Effector memory CD4-positive, alpha-beta T cell (primary cell): ENCODE data around the gene AKAP13.
"Not testable (repeated sequence)": the region's sequence is repeated elsewhere in the genome, so short reads cannot be mapped to it uniquely, and the experiment has no call there.

Experiments
- DNase-seq, 3 donors: peaks; one replicate each; pipeline ENCODE4 v3.0.0-alpha.2; 2020
- H3K27ac ChIP-seq: 2 replicates; pipeline ENCODE4 v1.7.0; 2013; ENCODE audit warnings: mild to moderate bottlenecking, low read length, moderate library complexity; ENCODE audit not compliant: insufficient read depth, poor library complexity, severe bottlenecking
- H3K27me3 ChIP-seq: replicated peaks from 2 replicates; pipeline ENCODE4 v1.7.0; 2013; ENCODE audit warnings: mild to moderate bottlenecking, low read length; ENCODE audit not compliant: insufficient read depth, control insufficient read depth, poor library complexity, severe bottlenecking
- H3K36me3 ChIP-seq: 2 replicates; pipeline ENCODE4 v1.7.0; 2013; ENCODE audit warnings: mild to moderate bottlenecking, low read length, moderate library complexity; ENCODE audit not compliant: control insufficient read depth, insufficient read depth
- H3K4me1 ChIP-seq: 2 replicates; pipeline ENCODE4 v1.7.0; 2013; ENCODE audit warnings: low read length, mild to moderate bottlenecking; ENCODE audit not compliant: control insufficient read depth, insufficient read depth, poor library complexity, severe bottlenecking
- H3K4me3 ChIP-seq: 2 replicates; pipeline ENCODE4 v1.7.0; 2013; ENCODE audit warnings: low read length, low read depth, mild to moderate bottlenecking; ENCODE audit not compliant: insufficient read depth, poor library complexity, severe bottlenecking
- H3K9me3 ChIP-seq: 2 replicates; pipeline ENCODE4 v1.7.0; 2013; ENCODE audit warnings: mild to moderate bottlenecking, low read length, moderate library complexity; ENCODE audit not compliant: control insufficient read depth

Gene AKAP13

DNA sequence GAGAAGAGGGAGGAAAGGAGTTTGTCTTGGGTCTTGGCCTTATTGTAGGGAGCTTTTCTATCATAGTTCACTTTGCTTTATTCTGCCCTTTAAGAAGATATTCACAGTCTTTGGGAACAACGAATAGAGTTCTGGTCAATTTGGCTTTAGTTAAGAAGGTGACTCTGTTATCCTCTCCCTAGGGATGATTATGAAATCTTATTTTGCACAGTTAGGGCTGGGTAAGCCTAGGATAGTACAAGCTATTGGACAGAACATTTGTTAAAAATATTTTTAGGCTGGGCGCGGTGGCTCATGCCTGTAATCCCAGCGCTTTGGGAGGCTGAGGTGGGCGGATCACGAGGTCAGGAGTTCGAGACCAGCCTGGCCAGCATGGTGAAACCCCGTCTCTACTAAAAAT is 61.5 kb downstream of the AKAP13 start:
- not testable (repeated sequence) for H3K27ac ChIP-seq, DNase-seq, H3K4me3 ChIP-seq, H3K9me3 ChIP-seq, H3K36me3 ChIP-seq, H3K27me3 ChIP-seq
- H3K4me1 ChIP-seq = peaks cover 14% of the 10 kb centered on the region

DNA sequence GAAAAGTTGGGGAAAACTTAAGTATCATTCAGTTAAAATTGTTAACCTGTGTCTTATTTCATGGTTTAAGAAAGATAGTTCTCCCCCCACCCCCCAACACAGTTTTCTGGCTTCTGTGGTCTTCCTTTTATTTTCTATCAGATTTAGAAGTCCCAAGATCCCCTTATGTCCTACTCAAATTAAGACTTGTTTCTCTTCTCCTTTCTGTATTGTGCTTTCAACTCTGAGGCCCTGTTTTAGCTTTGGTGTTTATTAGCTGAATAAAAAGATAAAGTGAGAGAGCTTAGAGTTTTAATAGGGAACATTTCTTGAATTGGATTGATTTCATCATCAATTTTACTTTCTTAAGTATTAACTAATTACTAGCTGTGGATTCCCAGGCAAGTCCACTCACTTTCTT is 62.6 kb downstream of the AKAP13 start:
- no peaks in the 10 kb centered on the region for H3K9me3 ChIP-seq
- peaks cover 14% of the 10 kb centered on the region for H3K4me1 ChIP-seq
- no peak overlapping the region for H3K4me3 ChIP-seq
- H3K27me3 ChIP-seq = no peaks in the 10 kb centered on the region
- no peaks in the 10 kb centered on the region for H3K36me3 ChIP-seq
- H3K27ac ChIP-seq = no peak overlapping the region
- no peak for DNase-seq

DNA sequence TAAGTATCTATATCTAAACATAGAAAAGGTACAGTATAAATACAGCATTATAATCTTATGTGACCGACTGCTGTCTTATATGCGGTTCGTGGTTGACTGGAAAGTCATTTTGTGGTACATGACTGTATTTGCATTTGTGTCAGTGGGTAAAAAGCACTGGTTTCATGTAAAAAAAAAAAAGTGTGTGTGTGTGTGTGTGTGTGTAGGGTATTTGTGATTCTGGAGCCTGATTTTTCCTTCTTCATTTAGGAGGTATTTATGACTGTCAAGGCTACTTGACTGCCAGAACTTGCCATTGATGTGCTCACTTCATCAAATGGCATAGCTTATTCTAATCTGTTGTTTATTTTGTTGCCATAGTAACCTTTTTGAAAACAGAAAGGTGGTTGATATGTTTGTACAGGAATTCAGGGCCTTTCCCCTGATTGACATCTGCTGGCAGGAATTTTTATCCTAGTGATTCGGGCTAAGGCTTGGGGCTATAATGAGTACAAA is 63.2 kb downstream of the AKAP13 start:
- Histone ChIP-seq H3K36me3 (no peaks in the 10 kb centered on the region), H3K9me3 (no peaks in the 10 kb centered on the region), H3K4me3 (no peak overlapping the region), H3K4me1 (peaks cover 14% of the 10 kb centered on the region), H3K27me3 (no peaks in the 10 kb centered on the region), H3K27ac (peak overlapping the region; percentile 31)
- peak in 1 of 3 donors; percentile 4 for DNase-seq

DNA sequence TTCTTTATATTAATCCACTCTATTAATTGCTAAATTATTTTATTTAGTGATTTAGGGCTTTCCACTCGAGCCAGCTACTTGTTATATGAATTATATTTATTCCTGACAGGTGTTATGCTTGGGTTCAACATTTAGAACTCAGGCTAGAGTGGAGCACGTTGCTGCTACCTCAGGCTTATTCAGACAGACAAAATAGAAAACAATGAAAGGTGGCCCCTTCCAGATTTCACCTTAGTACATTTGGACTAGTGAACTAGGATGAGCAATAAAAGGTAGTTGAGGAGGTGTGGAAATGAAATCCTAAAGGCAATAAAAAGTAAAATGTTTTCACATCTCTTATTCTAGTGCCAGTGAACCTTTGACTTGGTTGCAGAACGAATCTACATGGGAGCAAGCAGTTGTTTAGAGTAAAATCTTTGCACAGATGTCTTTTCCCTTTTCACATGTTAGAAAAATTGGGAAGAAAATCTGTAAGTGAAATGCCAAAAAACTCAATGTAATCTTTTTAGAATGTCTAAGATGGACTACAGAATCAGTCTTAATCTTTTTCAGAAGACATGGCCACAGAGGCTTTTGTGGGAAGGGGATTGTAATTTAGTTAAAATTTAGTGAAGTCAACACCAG is 63.8 kb downstream of the AKAP13 start:
- Histone ChIP-seq H3K27ac (peak overlapping the region; percentile 31), H3K4me1 (peaks cover 14% of the 10 kb centered on the region), H3K27me3 (no peaks in the 10 kb centered on the region), H3K4me3 (no peak overlapping the region), H3K36me3 (no peaks in the 10 kb centered on the region), H3K9me3 (no peaks in the 10 kb centered on the region)
- DNase-seq = no peak

DNA sequence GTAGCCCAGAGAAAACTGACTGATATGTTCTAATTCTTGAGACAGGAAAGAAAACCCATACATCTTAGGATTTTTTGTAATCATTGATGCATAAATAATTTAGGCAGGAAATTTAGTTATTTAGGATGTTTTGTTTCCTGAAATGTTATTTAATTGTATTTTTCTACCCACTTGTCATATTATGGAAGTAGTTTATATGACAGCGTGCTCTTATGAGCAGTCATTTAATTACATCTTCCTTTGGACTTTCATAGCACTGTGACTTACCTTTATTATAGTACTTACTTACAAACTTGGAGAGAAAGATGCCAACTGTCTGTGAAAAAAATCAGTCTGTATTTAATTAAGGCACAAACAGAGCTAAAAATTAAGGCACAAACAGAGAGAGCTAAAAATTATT is 65.0 kb downstream of the AKAP13 start:
- H3K4me1 ChIP-seq = peaks cover 12% of the 10 kb centered on the region
- no peak overlapping the region for H3K27ac ChIP-seq
- no peaks in the 10 kb centered on the region for H3K27me3 ChIP-seq
- no peaks in the 10 kb centered on the region for H3K36me3 ChIP-seq
- H3K9me3 ChIP-seq = no peaks in the 10 kb centered on the region
- no peak overlapping the region for H3K4me3 ChIP-seq
- no peak for DNase-seq

DNA sequence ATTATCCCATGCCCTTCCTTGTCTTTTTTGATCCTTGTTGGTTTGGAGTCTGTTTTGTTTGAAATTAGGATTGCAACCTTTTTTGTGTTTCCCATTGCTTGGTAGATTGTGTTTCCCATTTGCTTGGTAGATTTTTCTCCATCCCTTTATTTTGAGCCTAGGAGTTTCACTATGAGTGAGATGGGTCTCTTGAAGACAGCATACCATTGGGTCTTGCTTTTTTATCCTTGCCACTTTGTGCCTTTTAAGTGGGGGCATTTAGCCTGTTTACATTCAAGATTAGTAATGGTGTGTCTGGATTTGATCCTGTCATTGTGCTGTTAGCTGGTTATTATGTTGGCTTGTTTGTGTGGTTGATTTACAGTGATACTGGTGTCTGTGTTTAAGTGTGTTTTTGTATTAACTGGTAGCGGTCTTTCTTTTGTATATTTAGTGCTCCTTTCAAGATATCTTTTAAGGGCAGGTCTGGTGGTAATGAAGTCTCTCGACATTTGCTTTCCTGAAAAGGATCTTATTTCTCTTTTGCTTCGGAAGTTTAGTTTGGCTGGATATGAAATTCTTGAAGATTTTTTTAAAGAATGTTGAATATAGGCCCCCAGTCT is 70.8 kb downstream of the AKAP13 start:
- Histone ChIP-seq H3K27ac (no peak overlapping the region), H3K4me1 (peaks cover 10% of the 10 kb centered on the region), H3K36me3 (no peaks in the 10 kb centered on the region), H3K27me3 (no peaks in the 10 kb centered on the region), H3K9me3 (no peaks in the 10 kb centered on the region), H3K4me3 (no peak overlapping the region)
- no peak for DNase-seq

DNA sequence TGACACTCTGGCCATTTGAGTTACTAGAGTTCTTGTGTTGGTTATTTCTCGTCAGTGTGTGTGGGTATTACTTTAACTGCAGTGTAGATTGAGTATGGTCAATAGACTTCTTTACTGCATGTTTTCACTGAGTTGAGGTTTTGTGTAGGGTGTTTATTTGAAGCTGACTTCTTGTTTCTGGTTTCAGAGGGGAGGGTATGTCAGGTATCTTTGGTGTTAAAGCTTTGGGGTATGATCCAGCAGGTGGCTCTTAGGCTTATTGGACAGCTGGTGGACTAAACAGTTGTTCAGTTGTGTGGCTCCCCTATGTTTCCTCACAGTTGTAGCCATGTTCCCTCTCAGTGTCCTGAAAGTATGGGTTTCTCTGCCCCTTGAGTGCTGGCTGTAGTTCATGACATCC is 72.0 kb downstream of the AKAP13 start:
- Histone ChIP-seq H3K36me3 (no peaks in the 10 kb centered on the region), H3K9me3 (no peaks in the 10 kb centered on the region), H3K4me1 (peaks cover 10% of the 10 kb centered on the region), H3K27me3 (no peaks in the 10 kb centered on the region), H3K4me3 (no peak overlapping the region), H3K27ac (no peak overlapping the region)
- no peak for DNase-seq

DNA sequence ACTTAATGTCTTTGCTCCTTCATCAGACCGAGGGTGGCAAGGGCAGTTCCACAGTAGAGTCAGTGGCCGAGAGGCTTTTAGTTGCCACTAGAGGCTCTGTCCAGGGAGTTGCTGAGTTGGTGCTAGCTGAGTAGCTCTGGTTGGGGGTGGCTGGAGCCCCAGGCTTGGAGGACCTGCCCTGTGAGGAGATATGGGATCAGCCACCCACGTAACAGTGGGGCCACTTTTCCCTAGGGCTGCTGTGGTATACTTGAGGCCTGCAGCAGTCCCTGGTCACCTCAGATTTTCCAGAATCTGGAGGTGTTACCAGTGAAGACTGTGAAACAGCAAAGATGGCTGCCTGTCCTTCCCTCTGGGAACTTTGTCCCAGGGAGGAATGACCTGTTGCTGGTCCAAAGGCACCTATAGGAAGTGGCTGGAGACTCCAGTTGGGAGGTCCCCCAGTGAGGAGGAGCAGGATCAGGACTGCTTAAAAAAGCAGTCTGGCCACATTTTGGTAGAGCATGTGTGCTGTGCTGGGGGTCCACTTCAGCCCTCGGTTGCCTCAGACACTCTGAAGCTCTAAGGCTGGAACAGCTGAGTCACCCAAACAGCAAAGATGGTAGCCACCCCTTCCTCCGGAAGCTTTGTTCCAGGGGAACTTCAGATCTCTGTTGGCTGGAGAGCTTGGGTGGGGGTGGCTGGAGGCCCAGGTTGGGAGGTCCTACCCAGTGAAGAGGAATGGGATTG is 72.9 kb downstream of the AKAP13 start:
- H3K4me3 ChIP-seq = no peak overlapping the region
- H3K36me3 ChIP-seq = no peaks in the 10 kb centered on the region
- peaks cover 10% of the 10 kb centered on the region for H3K4me1 ChIP-seq
- no peak for DNase-seq
- no peak overlapping the region for H3K27ac ChIP-seq
- H3K9me3 ChIP-seq = no peaks in the 10 kb centered on the region
- H3K27me3 ChIP-seq = no peaks in the 10 kb centered on the region

DNA sequence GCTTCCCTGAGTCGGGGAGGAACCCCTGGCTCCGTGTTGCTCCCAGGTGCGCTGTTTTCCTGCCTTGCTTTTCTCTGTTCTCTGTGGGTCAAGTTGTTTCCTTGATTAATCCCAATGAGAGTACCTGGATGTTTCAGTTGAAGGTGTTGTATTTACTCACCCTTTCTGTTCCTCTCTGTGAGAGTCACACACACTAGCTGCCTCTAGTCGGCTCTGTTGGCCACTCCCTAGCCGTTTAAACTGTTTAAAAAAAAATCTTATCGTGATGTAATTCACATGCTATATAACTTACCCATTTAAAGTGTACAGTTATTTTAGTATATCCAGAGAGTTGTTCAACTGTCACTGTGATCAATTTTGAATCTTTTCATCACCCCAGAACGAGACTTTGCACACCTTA is 74.0 kb downstream of the AKAP13 start:
- DNase-seq = no peak
- H3K4me1 ChIP-seq = peaks cover 10% of the 10 kb centered on the region

DNA sequence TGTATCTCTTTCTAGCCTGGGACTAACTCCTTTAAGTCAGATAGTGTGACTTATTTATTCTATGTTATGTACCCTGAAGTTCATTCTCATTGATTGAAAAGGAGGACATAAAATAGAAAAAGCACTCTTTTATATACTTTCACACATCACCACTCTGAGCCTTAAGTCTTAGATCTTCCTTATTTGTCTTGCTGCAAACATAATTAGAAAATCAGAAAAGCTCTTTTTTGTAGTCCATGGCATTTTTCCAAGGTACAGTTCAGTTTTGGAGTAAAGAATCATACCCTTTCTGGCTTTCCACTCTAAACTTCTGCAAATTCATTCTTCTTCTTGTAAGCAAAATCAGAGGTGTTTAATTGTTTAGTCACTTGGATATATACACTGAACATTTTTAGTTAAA is 75.5 kb downstream of the AKAP13 start:
- no peaks in the 10 kb centered on the region for H3K36me3 ChIP-seq
- H3K4me3 ChIP-seq = no peak overlapping the region
- H3K27ac ChIP-seq = no peak overlapping the region
- no peak for DNase-seq
- H3K9me3 ChIP-seq = no peaks in the 10 kb centered on the region
- no peaks in the 10 kb centered on the region for H3K27me3 ChIP-seq
- H3K4me1 ChIP-seq = peaks cover 10% of the 10 kb centered on the region

More for the DNA sequence above, 74.0 kb downstream of the AKAP13 start:
- no peaks in the 10 kb centered on the region for H3K36me3 ChIP-seq
- H3K27ac ChIP-seq = no peak overlapping the region
- no peak overlapping the region for H3K4me3 ChIP-seq
- H3K27me3 ChIP-seq = no peaks in the 10 kb centered on the region
- no peaks in the 10 kb centered on the region for H3K9me3 ChIP-seq
